Spleen (tissue), 7 donors: ENCODE results near the gene WHRN.

Experiments
- CTCF ChIP-seq, 11 experiments: fragments of 200-600 bp in 7 of 11; fragments of 450-650 bp in 4 of 11; sonication (generic) in 4 of 11; IDR thresholded peaks in 8 of 11; conservative IDR thresholded peaks in 3 of 11; 1 replicate in 7 of 11; 2 replicates in 4 of 11; pipeline versions ENCODE4 v1.4.0 to v1.8.0; 2016 to 2021; ENCODE audit warnings: antibody characterized with exemption in 11 of 11, inconsistent platforms in 4 of 11, mild to moderate bottlenecking in 1 of 11
- POLR2A ChIP-seq, 3 donors: fragments of 450-650 bp; IDR thresholded peaks; one replicate each; pipeline ENCODE4 v1.5.1; 2017; ENCODE audit warnings: antibody characterized with exemption in 3 of 3, mild to moderate bottlenecking in 1 of 3
- donor health status: DM: no; HTN: no; CAD: no; lungs with moderate emphysema.
- donor health status: DM: no; HTN: no; CAD: no.
- donor health status: DM: no; HTN: no; CAD: no.

- no peak for TF ChIP-seq CTCF (IDR thresholded peaks at IDR 0.05 in 8 of 11, conservative IDR thresholded peaks at IDR 0.05 in 3 of 11)
- TF ChIP-seq POLR2A (IDR thresholded peaks at IDR 0.05), result no peak
Observed at GRCh38 chr9:114521846-114522245, 16.6 kb upstream of the WHRN start.
